Lung (tissue), 12 donors: Measurements from ENCODE around the gene RERE. TPM values are rescaled to one million over a fixed set of nuclear protein-coding genes. Genes with fewer than 3 reads are reported as not detected.

Experiments used
- ATAC-seq: fragments of 200-7000 bp; cut with Tn5 transposase; one replicate; pipeline ENCODE4 v1.9.1; 2020; ENCODE audit warnings: moderate number of reproducible peaks; ENCODE audit not compliant: insufficient read depth, low FRiP score
- DNase-seq, 3 donors: peaks; one replicate each; pipeline ENCODE4 v3.0.0-alpha.2; 2013 to 2017
- H3K27ac ChIP-seq, 2 donors: one replicate each; pipeline ENCODE4 v1.5.1; 2013; ENCODE audit warnings: mild to moderate bottlenecking in 2 of 2, moderate library complexity in 2 of 2, control low read depth in 1 of 2, inconsistent platforms in 1 of 2, low read depth in 1 of 2, low read length in 1 of 2
- H3K27me3 ChIP-seq, 3 donors: one replicate each; pipeline ENCODE4 v1.5.1; 2013; ENCODE audit warnings: low read length in 2 of 3; ENCODE audit not compliant: control insufficient read depth in 3 of 3, insufficient read depth in 3 of 3
- H3K36me3 ChIP-seq, 4 donors: one replicate each; pipeline ENCODE4 v1.5.1; 2013; ENCODE audit warnings: low read length in 4 of 4, mild to moderate bottlenecking in 1 of 4, moderate library complexity in 1 of 4; ENCODE audit not compliant: control insufficient read depth in 4 of 4, insufficient read depth in 4 of 4
- H3K4me1 ChIP-seq, 5 donors: one replicate each; pipeline ENCODE4 v1.5.1; 2013; ENCODE audit warnings: low read length in 5 of 5, mild to moderate bottlenecking in 2 of 5, moderate library complexity in 1 of 5; ENCODE audit not compliant: control insufficient read depth in 5 of 5, insufficient read depth in 5 of 5
- H3K4me3 ChIP-seq: one replicate; pipeline ENCODE4 v1.5.1; 2013; ENCODE audit warnings: mild to moderate bottlenecking, control low read depth, moderate library complexity
- H3K9ac ChIP-seq, 2 donors: one replicate each; pipeline ENCODE4 v1.5.1; 2013; ENCODE audit warnings: low read length in 2 of 2, control low read depth in 1 of 2; ENCODE audit not compliant: insufficient read depth in 1 of 2
- H3K9me3 ChIP-seq, 4 donors: one replicate each; pipeline ENCODE4 v1.5.1; 2013; ENCODE audit warnings: low read length in 3 of 4, mild to moderate bottlenecking in 1 of 4, moderate library complexity in 1 of 4; ENCODE audit not compliant: control insufficient read depth in 4 of 4, insufficient read depth in 3 of 4
- CTCF ChIP-seq: IDR thresholded peaks from 2 replicates; pipeline ENCODE4 v1.5.1; 2012; ENCODE audit warnings: mild to moderate bottlenecking; ENCODE audit errors: control extremely low read depth, extremely low read depth
- WGBS, 2 donors: extraction: QIAGEN DNeasy Blood & Tissue Kit; methylation state at CpG; one replicate each; pipeline ENCODE4 v1.1.7; 2013; 5-methylcytosine and 5-hydroxymethylcytosine counted together
- polyA plus RNA-seq, 2 donors: library from polyadenylated mRNA; stranded (reverse); fragments of 200-250 nt; gene quantifications; one replicate each; pipeline ENCODE4 v1.2.1, GENCODE V29; 2013
- total RNA-seq, 2 donors: library from RNA; depleted of rRNA in 1 of 2; stranded (reverse); fragments of >200 nt in 1 of 2; gene quantifications; one replicate each; pipeline ENCODE4 v1.2.1, GENCODE V29; 2014 to 2021
- donor health status: control.
- donor health status: control.
- donor health status: Bipolar disorder and iron deficiency.
- donor health status: healthy.
- donor health status: DM: yes; HTN: yes; CAD: no.

The RERE gene
- total and polyA plus RNA-seq, 4 donors = 21.7 to 207 (median 57.5) TPM

- Histone ChIP-seq H3K27ac (peak overlapping the region in 1 of 2 donors; percentile 4), H3K9ac (no peak overlapping the region)
- ATAC-seq = no peak
These were observed 424.9 kb downstream of the RERE start for GRCh38 chr1:8392522-8392921.

DNA sequence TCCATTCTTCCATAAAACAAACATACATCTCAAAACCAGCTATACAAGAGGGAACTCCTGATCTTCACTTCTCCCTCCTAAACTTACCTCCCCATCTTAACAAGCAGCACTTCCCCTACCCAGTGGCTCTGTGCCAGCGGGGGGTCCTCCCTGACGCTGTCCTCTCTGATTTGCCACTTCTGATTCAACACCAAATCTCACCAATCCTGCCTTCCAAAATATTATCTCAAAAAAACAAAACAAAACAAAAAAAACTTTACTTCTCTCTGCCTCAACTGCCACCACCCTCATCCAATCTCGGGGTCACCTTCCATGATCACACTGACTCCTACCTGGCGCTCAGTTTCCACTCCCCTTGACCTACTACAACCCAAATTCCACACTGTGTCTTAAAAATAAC is 426.7 kb downstream of the RERE start:
- H3K4me1 ChIP-seq = peaks cover 1 to 28% (median 7%) of the 10 kb centered on the region in 5 donors
- DNase-seq = no peak
- no peaks in the 10 kb centered on the region for H3K27me3 ChIP-seq
- no peak for TF ChIP-seq CTCF
- no peaks in the 10 kb centered on the region for H3K9me3 ChIP-seq
- ATAC-seq = no peak
- H3K4me3 ChIP-seq = no peak overlapping the region
- 62 to 65% methylated on average over 4 of the region's 4 CpGs for WGBS, 2 donors
- H3K27ac ChIP-seq = peak overlapping the region in 1 of 2 donors; percentile 55
- peaks cover 3 to 15% (median 9%) of the 10 kb centered on the region in 4 donors for H3K36me3 ChIP-seq
- H3K9ac ChIP-seq = no peak overlapping the region

More at GRCh38 chr1:8392522-8392921, 424.9 kb downstream of the RERE start:
- 90 to 93% methylated on average over 7 of the region's 7 CpGs for WGBS, 2 donors
- no peak for TF ChIP-seq CTCF
- DNase-seq = no peak
- H3K36me3 ChIP-seq = peaks cover 3 to 19% (median 9%) of the 10 kb centered on the region in 4 donors
- H3K27me3 ChIP-seq = no peaks in the 10 kb centered on the region
- peaks cover 15 to 37% (median 17%) of the 10 kb centered on the region in 5 donors for H3K4me1 ChIP-seq
- H3K9me3 ChIP-seq = no peaks in the 10 kb centered on the region
- H3K4me3 ChIP-seq = no peak overlapping the region

GRCh38 chr1:8389958-8390535 is 427.4 kb downstream of the RERE start:
- Histone ChIP-seq H3K27ac (peak overlapping the region in 1 of 2 donors; percentile 41), H3K9me3 (no peaks in the 10 kb centered on the region), H3K4me3 (no peak overlapping the region), H3K4me1 (peaks cover 0 to 27% (median 8%) of the 10 kb centered on the region in 5 donors), H3K9ac (no peak overlapping the region), H3K36me3 (peaks cover 3 to 15% (median 9%) of the 10 kb centered on the region in 4 donors), H3K27me3 (no peaks in the 10 kb centered on the region)
- no peak for TF ChIP-seq CTCF
- no peak for ATAC-seq
- 93 to 97% methylated on average over 7 of the region's 7 CpGs for WGBS, 2 donors
- no peak for DNase-seq
